Esophagus squamous epithelium (tissue), 4 donors: ENCODE data around the gene EFNA4.

ENCODE experiments used
- POLR2A ChIP-seq, 4 donors: fragments of 450-650 bp; IDR thresholded peaks; one replicate each; pipeline ENCODE4 v1.6.1; 2017; ENCODE audit warnings: antibody characterized with exemption in 4 of 4, mild to moderate bottlenecking in 4 of 4, moderate library complexity in 3 of 4
- TF ChIP-seq, protein P1 (sequence below), 6 experiments: fragments of 450-650 bp in 4 of 6; fragments of 200-600 bp in 2 of 6; sonication (generic) in 2 of 6; IDR thresholded peaks; one replicate each; pipeline ENCODE4 v1.5.1; 2016 to 2019; ENCODE audit warnings: antibody characterized with exemption in 6 of 6, mild to moderate bottlenecking in 4 of 6, moderate library complexity in 4 of 6

- TF ChIP-seq, protein P1, sequence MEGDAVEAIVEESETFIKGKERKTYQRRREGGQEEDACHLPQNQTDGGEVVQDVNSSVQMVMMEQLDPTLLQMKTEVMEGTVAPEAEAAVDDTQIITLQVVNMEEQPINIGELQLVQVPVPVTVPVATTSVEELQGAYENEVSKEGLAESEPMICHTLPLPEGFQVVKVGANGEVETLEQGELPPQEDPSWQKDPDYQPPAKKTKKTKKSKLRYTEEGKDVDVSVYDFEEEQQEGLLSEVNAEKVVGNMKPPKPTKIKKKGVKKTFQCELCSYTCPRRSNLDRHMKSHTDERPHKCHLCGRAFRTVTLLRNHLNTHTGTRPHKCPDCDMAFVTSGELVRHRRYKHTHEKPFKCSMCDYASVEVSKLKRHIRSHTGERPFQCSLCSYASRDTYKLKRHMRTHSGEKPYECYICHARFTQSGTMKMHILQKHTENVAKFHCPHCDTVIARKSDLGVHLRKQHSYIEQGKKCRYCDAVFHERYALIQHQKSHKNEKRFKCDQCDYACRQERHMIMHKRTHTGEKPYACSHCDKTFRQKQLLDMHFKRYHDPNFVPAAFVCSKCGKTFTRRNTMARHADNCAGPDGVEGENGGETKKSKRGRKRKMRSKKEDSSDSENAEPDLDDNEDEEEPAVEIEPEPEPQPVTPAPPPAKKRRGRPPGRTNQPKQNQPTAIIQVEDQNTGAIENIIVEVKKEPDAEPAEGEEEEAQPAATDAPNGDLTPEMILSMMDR (IDR thresholded peaks at IDR 0.05) = no peak
- no peak for TF ChIP-seq POLR2A (IDR thresholded peaks at IDR 0.05)
Measured at GRCh38 chr1:155042789-155043188, 20.8 kb upstream of the EFNA4 start.
